GM12878 (cell line): ENCODE results near the gene NAXE. TPM values are rescaled to one million over a fixed set of nuclear protein-coding genes. Genes with fewer than 3 reads are reported as not detected.

Experiments used
- ATAC-seq: fragments of 200-7000 bp; cut with Tn5 transposase; 3 replicates; pipeline ENCODE4 v1.9.1; 2020; ENCODE audit warnings: mild to moderate bottlenecking, moderate library complexity
- BruUV-seq: library from RNA; stranded (reverse); fragments of 400-500 nt; replicated peaks from 2 replicates; lab custom pipeline; 2021; lab: Mats Ljungman, UMichigan
- CTCF ChIA-PET: fragments of 300-600 bp; sonication (Branson Sonifier 250); formaldehyde crosslinking; extraction: SDS; loops from one replicate; lab custom pipeline; 2021; ENCODE audit warnings: inconsistent platforms; lab: Yijun Ruan, JAX
- POLR2A ChIA-PET: fragments of 350-600 bp; formaldehyde crosslinking; extraction: SDS; loops from one replicate; lab custom pipeline; 2021; ENCODE audit warnings: inconsistent platforms; lab: Charles Lee
- RAD21 ChIA-PET: fragments of 300-600 bp; sonication (Branson Sonifier 250); formaldehyde crosslinking; loops from one replicate; lab custom pipeline; 2023; ENCODE audit warnings: antibody characterized with exemption; ENCODE audit not compliant: unreplicated experiment; lab: Charles Lee
- SMC1A ChIA-PET: fragments of 300-600 bp; sonication (Branson Sonifier 250); formaldehyde crosslinking; loops from one replicate; lab custom pipeline; 2023; ENCODE audit not compliant: unreplicated experiment, uncharacterized antibody; lab: Charles Lee
- DNase-seq: peaks from one replicate; pipeline ENCODE4 v3.0.0-alpha.2; 2011; ENCODE audit warnings: low read depth, low spot score
- FAIRE-seq: peaks from 3 replicates; lab custom pipeline; 2011; peaks lifted over from hg19 to GRCh38; lab: Jason Lieb, UNC
- H2AFZ ChIP-seq: 2 replicates; pipeline ENCODE4 v1.6.0; 2011; ENCODE audit warnings: low read depth, low read length, control low read depth; ENCODE audit not compliant: control insufficient read depth
- H3K27ac ChIP-seq: 2 replicates; pipeline ENCODE4 v1.5.1; 2011; ENCODE audit warnings: control low read depth; ENCODE audit not compliant: control insufficient read depth, insufficient read depth
- H3K27me3 ChIP-seq, 2 experiments: replicated peaks in 1 of 2; 2 replicates each; pipeline versions ENCODE4 v1.6.0 to v1.6.1; 2011; ENCODE audit warnings: low read length in 1 of 2; ENCODE audit not compliant: control insufficient read depth in 2 of 2, insufficient read depth in 2 of 2
- H3K36me3 ChIP-seq, 2 experiments: 2 replicates each; pipeline ENCODE4 v1.5.1; 2011; ENCODE audit warnings: low read length in 1 of 2; ENCODE audit not compliant: control insufficient read depth in 2 of 2, insufficient read depth in 2 of 2
- H3K4me1 ChIP-seq: 2 replicates; pipeline ENCODE4 v1.6.1; 2011; ENCODE audit warnings: mild to moderate bottlenecking, low read length, moderate library complexity, mixed read lengths; ENCODE audit not compliant: control insufficient read depth, insufficient read depth
- H3K4me2 ChIP-seq: 2 replicates; pipeline ENCODE4 v1.6.0; 2011; ENCODE audit warnings: control low read depth; ENCODE audit not compliant: control insufficient read depth, insufficient read depth
- H3K4me3 ChIP-seq: fragments of 200-600 bp; sonication (generic); 2 replicates; pipeline ENCODE4 v1.5.1; 2016
- H3K79me2 ChIP-seq: 2 replicates; pipeline ENCODE4 v1.6.0; 2011; ENCODE audit warnings: low read length; ENCODE audit not compliant: control insufficient read depth, insufficient read depth
- H3K9ac ChIP-seq: 2 replicates; pipeline ENCODE4 v1.8.0; 2011; ENCODE audit warnings: low read length, control low read depth, mixed read lengths; ENCODE audit not compliant: control insufficient read depth, insufficient read depth
- H3K9me3 ChIP-seq: replicated peaks from 3 replicates; pipeline ENCODE4 v1.5.1; 2011; ENCODE audit warnings: mild to moderate bottlenecking, low read length; ENCODE audit not compliant: control insufficient read depth, insufficient read depth
- H4K20me1 ChIP-seq: 2 replicates; pipeline ENCODE4 v1.6.0; 2011; ENCODE audit not compliant: control insufficient read depth, insufficient read depth
- ATF3 ChIP-seq: IDR thresholded peaks from 2 replicates; pipeline ENCODE4 v1.6.1; 2011; ENCODE audit warnings: low read depth, mild to moderate bottlenecking, low read length, moderate library complexity, borderline replicate concordance; ENCODE audit errors: extremely low read depth
- CBX3 ChIP-seq: fragments of 200-600 bp; sonication (generic); IDR thresholded peaks from 2 replicates; pipeline ENCODE4 v1.6.1; 2016; ENCODE audit warnings: low read depth, borderline replicate concordance
- CHD4 ChIP-seq: fragments of 200-600 bp; sonication (generic); IDR thresholded peaks from 2 replicates; pipeline ENCODE4 v1.6.1; 2016; ENCODE audit warnings: mild to moderate bottlenecking
- EP300 ChIP-seq, 2 experiments: fragments of 150-350 bp in 1 of 2; IDR thresholded peaks; 2 replicates each; pipeline ENCODE4 v1.6.1; 2011 to 2012; ENCODE audit warnings: low read depth in 2 of 2, low read length in 2 of 2, borderline replicate concordance in 1 of 2, improper control_type of control experiment in 1 of 2, inconsistent platforms in 1 of 2; ENCODE audit not compliant: control insufficient read depth in 1 of 2
- ETV6 ChIP-seq, 2 experiments: fragments of 450-650 bp in 1 of 2; IDR thresholded peaks in 1 of 2; conservative IDR thresholded peaks in 1 of 2; 2 replicates each; pipeline ENCODE4 v1.6.1; 2014; ENCODE audit warnings: antibody characterized with exemption in 1 of 2, borderline replicate concordance in 1 of 2, low read depth in 1 of 2, mild to moderate bottlenecking in 1 of 2, moderate library complexity in 1 of 2
- IRF5 ChIP-seq: fragments of 450-650 bp; IDR thresholded peaks from 2 replicates; pipeline ENCODE4 v1.6.1; 2017; ENCODE audit warnings: borderline replicate concordance
- JUNB ChIP-seq: IDR thresholded peaks from 2 replicates; pipeline ENCODE4 v1.6.1; 2016; ENCODE audit warnings: antibody characterized with exemption, mild to moderate bottlenecking
- NR2C2 ChIP-seq: IDR thresholded peaks from 2 replicates; pipeline ENCODE4 v1.6.1; 2011; ENCODE audit warnings: borderline replicate concordance, low read depth; ENCODE audit not compliant: control insufficient read depth, insufficient read length
- POLR2AphosphoS2 ChIP-seq: IDR thresholded peaks from 2 replicates; pipeline ENCODE4 v1.6.1; 2011; ENCODE audit warnings: low read depth, mild to moderate bottlenecking, low read length, improper control_type of control experiment, moderate library complexity
- RB1 ChIP-seq: fragments of 450-650 bp; formaldehyde crosslinking; IDR thresholded peaks from 2 replicates; pipeline ENCODE4 v1.6.1; 2017; ENCODE audit warnings: mild to moderate bottlenecking, borderline replicate concordance
- RELB ChIP-seq: fragments of 450-650 bp; IDR thresholded peaks from 2 replicates; pipeline ENCODE4 v1.6.1; 2017; ENCODE audit warnings: low read depth, mild to moderate bottlenecking, moderate library complexity
- SMC3 ChIP-seq: IDR thresholded peaks from 2 replicates; pipeline ENCODE4 v1.6.1; 2011; ENCODE audit warnings: low read length, improper control_type of control experiment, borderline replicate concordance
- USF2 ChIP-seq: IDR thresholded peaks from 2 replicates; pipeline ENCODE4 v1.6.1; 2011; ENCODE audit warnings: low read depth, low read length, improper control_type of control experiment, borderline replicate concordance
- ZNF217 ChIP-seq: fragments of 450-650 bp; IDR thresholded peaks from 2 replicates; pipeline ENCODE4 v1.6.1; 2017; ENCODE audit warnings: antibody characterized with exemption, mild to moderate bottlenecking
- WGBS: methylation state at CpG from one replicate; pipeline ENCODE4 v1.1.6; 2016; ENCODE audit warnings: low lambda C conversion rate; ENCODE audit not compliant: insufficient replicate concordance, insufficient coverage; ENCODE audit errors: missing lambda C conversion rate; 5-methylcytosine and 5-hydroxymethylcytosine counted together
- in situ Hi-C: fragments of 300-500 bp; cut with MboI; formaldehyde crosslinking; loops from 9 replicates; pipeline ENCODE4 v1.14.3; 2018; ENCODE audit warnings: mixed read lengths
- intact Hi-C: fragments of 100-400 bp; cut with micrococcal nuclease; formaldehyde crosslinking; loops from one replicate; pipeline ENCODE4 v1.14.2; 2022; ENCODE audit not compliant: unreplicated experiment
- polyA plus RNA-seq, 11 experiments: library from polyadenylated mRNA; depleted of rRNA in 4 of 11; unstranded in 6 of 11; stranded (reverse) in 5 of 11; fragments of >200 nt; fragmentation: Nextera tagmentation in 4 of 11; fragmentation: Illumina TruSeq in 1 of 11; extraction: Ambion mirVana in 4 of 11; extraction: Trizol in 1 of 11; gene quantifications; 1 replicate in 1 of 11; 2 replicates in 10 of 11; pipeline versions ENCODE4 v1.2.1 to v1.2.3, GENCODE V29; 2011 to 2016; ENCODE audit warnings: inconsistent platforms in 2 of 11, missing spikeins in 2 of 11, low read depth in 1 of 11
- total RNA-seq, 4 experiments: library from RNA; depleted of rRNA in 3 of 4; stranded (reverse); fragments of >200 nt in 3 of 4; fragmentation: Illumina TruSeq in 1 of 4; extraction: Trizol in 1 of 4; gene quantifications; 2 replicates each; pipeline versions ENCODE4 v1.2.1 to v1.2.3, GENCODE V29; 2013 to 2021

NAXE gene
- total and polyA plus RNA-seq, 10 of the 15 experiments (the other 5 are each of a cell fraction or from before 2014, with no cell fraction given): 17.8 to 93.3 (median 68.8) TPM

GRCh38 chr1:156591432-156592157 lies at the start of gene NAXE (continued):
- TF ChIP-seq NR2C2: no peak
- TF ChIP-seq IRF5: no peak
- no peak for TF ChIP-seq ATF3
- no peak for TF ChIP-seq SMC3
- no peak for TF ChIP-seq EP300 (IDR thresholded peaks at IDR 0.05; ENCODE audit: borderline replicate concordance in 1 of 2, control insufficient read depth in 1 of 2, low read depth in 2 of 2, low read length in 2 of 2)

GRCh38 chr1:156543066-156543465 lies 48.5 kb upstream of the NAXE start:
- CTCF ChIA-PET: no interaction called here
- WGBS: 67% methylated on average over 1 of the region's 1 CpG

More at GRCh38 chr1:156543066-156543465, 48.5 kb upstream of the NAXE start:
- no peak overlapping the region for H3K4me2 ChIP-seq
- ChIA-PET POLR2A (interaction anchor here (0.6 to 0.8 kb wide), 2 partner anchors 11 to 18 kb away, joined by 3 read pairs; no protein-coding TSS in a partner anchor), RAD21 (no interaction called here), SMC1A (no interaction called here)
- no peak overlapping the region for H2AFZ ChIP-seq
- no peaks in the 10 kb centered on the region for H3K27me3 ChIP-seq
- H3K4me1 ChIP-seq: no peaks in the 10 kb centered on the region
- no peak overlapping the region for H3K4me3 ChIP-seq
- no peaks in the 10 kb centered on the region; a peak in 1 of 4 replicates for H3K36me3 ChIP-seq
- in situ Hi-C loops (no loop called here), intact Hi-C loops (no loop called here)
- H3K9me3 ChIP-seq: no peaks in the 10 kb centered on the region
- FAIRE-seq (no peak), ATAC-seq (no peak), DNase-seq (no peak)
- H3K27ac ChIP-seq: no peak overlapping the region
- no peaks in the 10 kb centered on the region for H3K79me2 ChIP-seq
- no TSS peak for BruUV-seq
- H3K9ac ChIP-seq: no peak overlapping the region
- TF ChIP-seq POLR2AphosphoS2 (no peak), ETV6 (conservative IDR thresholded peaks at IDR 0.05 in 1 of 2, IDR thresholded peaks at IDR 0.05 in 1 of 2; ENCODE audit: borderline replicate concordance in 1 of 2, low read depth in 1 of 2) (no peak), RELB (no peak), RB1 (no peak), USF2 (no peak), ZNF217 (no peak), JUNB (no peak), CBX3 (no peak), CHD4 (no peak)
- H4K20me1 ChIP-seq: no peaks in the 10 kb centered on the region
